Heart left ventricle (tissue), 13 donors: Measurements from ENCODE around the gene LBHD1.

Experiments
- POLR2A ChIP-seq, 2 donors: fragments of 450-650 bp; IDR thresholded peaks; one replicate each; pipeline ENCODE4 v1.6.1; 2017; ENCODE audit warnings: antibody characterized with exemption in 2 of 2, mild to moderate bottlenecking in 2 of 2, moderate library complexity in 2 of 2
- TF ChIP-seq, protein P1 (sequence below), 12 donors: fragments of 200-600 bp; sonication (generic) in 4 of 12; IDR thresholded peaks; one replicate each; pipeline versions ENCODE4 v1.5.0 to v1.8.0; 2018 to 2022; ENCODE audit warnings: antibody characterized with exemption in 12 of 12, mild to moderate bottlenecking in 5 of 12
- donor health status: ischemic (EF 13 %, LVEDD 7.1; RV severe dilation, severe dysfunction).
- donor health status: DM: no; HTN: yes; CAD: no.
- donor health status: DM: no; HTN: no; CAD: no.
- donor health status: ischemic (EF 25% LVEDD 6.9; RV normal size, moderate dysfunction).
- donor health status: ischemic (EF 25% LVEDD 5.7; RV mildly dilated, moderate dysfunction).
- donor health status: ischemic (EF 35%, LVEDD 5.7; RV mildly dilated, moderate dysfunction).
- donor health status: nonischemic (EF 11% LVEDD 7.7; RV severe dilation, severe dysfunction).
- donor health status: DM: yes; HTN: yes; CAD: no.
- donor health status: PGD.
- donor health status: ischemic (EF 29% LVEDD 5.4; RV normal size, mild dysfunction).
- donor health status: nonischemic (EF 23%, LVEDD 6.1; RV moderate dilation, normal function).

DNA sequence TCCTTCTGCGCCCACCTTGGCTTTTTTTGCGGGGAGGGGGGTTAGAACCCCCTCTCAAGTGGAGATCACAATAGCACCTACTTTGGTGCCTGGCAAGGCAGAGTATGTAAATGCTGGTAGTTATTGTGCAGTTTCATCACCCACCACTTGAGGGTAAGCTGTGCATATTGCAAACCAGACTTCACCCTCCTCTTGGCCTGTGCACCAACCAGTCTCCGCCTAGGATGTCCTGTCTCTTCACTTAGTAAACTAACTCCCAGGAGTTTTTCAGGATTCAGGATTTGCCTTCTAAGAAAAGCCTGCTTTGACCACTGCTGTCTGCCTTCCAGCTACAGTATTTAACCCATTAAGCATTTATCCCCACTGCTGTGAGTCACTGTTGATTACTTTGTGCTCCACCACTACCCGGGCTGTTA, 8.8 kb upstream of the LBHD1 start:
- TF ChIP-seq, protein P1, sequence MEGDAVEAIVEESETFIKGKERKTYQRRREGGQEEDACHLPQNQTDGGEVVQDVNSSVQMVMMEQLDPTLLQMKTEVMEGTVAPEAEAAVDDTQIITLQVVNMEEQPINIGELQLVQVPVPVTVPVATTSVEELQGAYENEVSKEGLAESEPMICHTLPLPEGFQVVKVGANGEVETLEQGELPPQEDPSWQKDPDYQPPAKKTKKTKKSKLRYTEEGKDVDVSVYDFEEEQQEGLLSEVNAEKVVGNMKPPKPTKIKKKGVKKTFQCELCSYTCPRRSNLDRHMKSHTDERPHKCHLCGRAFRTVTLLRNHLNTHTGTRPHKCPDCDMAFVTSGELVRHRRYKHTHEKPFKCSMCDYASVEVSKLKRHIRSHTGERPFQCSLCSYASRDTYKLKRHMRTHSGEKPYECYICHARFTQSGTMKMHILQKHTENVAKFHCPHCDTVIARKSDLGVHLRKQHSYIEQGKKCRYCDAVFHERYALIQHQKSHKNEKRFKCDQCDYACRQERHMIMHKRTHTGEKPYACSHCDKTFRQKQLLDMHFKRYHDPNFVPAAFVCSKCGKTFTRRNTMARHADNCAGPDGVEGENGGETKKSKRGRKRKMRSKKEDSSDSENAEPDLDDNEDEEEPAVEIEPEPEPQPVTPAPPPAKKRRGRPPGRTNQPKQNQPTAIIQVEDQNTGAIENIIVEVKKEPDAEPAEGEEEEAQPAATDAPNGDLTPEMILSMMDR (IDR thresholded peaks at IDR 0.05), result peak; percentile 38 to 70 (median 55)
- TF ChIP-seq POLR2A (IDR thresholded peaks at IDR 0.05), result no peak
